ENCODE results near the gene AFTPH.

DNA sequence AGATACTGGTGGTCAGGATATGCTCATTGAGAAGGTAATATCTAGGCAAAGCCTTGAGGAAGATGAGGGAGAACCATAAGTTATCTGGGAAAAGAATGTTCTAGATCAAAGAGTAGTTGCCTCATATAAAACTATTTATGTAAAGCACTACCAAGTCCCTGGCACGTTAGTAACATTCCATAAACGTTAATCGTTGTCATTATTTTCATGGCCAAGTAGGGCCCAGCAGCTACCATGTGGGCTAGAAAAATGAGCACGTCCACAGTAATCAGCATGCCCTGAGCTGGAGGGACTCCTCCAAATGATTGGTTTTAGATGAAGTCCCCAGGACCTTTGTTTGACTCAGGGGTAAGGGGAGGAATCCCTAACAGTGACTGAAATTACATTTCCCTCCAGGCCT is 32.7 kb upstream of the AFTPH start:
- TF ChIP-seq, protein P1, sequence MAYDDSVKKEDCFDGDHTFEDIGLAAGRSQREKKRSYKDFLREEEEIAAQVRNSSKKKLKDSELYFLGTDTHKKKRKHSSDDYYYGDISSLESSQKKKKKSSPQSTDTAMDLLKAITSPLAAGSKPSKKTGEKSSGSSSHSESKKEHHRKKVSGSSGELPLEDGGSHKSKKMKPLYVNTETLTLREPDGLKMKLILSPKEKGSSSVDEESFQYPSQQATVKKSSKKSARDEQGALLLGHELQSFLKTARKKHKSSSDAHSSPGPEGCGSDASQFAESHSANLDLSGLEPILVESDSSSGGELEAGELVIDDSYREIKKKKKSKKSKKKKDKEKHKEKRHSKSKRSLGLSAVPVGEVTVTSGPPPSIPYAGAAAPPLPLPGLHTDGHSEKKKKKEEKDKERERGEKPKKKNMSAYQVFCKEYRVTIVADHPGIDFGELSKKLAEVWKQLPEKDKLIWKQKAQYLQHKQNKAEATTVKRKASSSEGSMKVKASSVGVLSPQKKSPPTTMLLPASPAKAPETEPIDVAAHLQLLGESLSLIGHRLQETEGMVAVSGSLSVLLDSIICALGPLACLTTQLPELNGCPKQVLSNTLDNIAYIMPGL (CRISPR knock-in tag; IDR thresholded peaks at IDR 0.05; ENCODE audit: borderline replicate concordance) = no peak
- TF ChIP-seq POLR2A (IDR thresholded peaks at IDR 0.05; ENCODE audit: low read length) (no peak), KDM5A (IDR thresholded peaks at IDR 0.05) (no peak), JUN (IDR thresholded peaks at IDR 0.05) (no peak), PHF8 (IDR thresholded peaks at IDR 0.05; ENCODE audit: borderline replicate concordance, low read depth) (no peak), CEBPB (IDR thresholded peaks at IDR 0.05) (no peak), FOSB (CRISPR knock-in tag; IDR thresholded peaks at IDR 0.05) (no peak)
- TF ChIP-seq, protein P2, sequence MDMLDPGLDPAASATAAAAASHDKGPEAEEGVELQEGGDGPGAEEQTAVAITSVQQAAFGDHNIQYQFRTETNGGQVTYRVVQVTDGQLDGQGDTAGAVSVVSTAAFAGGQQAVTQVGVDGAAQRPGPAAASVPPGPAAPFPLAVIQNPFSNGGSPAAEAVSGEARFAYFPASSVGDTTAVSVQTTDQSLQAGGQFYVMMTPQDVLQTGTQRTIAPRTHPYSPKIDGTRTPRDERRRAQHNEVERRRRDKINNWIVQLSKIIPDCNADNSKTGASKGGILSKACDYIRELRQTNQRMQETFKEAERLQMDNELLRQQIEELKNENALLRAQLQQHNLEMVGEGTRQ (IDR thresholded peaks at IDR 0.05) = no peak
- TF ChIP-seq, protein P3, sequence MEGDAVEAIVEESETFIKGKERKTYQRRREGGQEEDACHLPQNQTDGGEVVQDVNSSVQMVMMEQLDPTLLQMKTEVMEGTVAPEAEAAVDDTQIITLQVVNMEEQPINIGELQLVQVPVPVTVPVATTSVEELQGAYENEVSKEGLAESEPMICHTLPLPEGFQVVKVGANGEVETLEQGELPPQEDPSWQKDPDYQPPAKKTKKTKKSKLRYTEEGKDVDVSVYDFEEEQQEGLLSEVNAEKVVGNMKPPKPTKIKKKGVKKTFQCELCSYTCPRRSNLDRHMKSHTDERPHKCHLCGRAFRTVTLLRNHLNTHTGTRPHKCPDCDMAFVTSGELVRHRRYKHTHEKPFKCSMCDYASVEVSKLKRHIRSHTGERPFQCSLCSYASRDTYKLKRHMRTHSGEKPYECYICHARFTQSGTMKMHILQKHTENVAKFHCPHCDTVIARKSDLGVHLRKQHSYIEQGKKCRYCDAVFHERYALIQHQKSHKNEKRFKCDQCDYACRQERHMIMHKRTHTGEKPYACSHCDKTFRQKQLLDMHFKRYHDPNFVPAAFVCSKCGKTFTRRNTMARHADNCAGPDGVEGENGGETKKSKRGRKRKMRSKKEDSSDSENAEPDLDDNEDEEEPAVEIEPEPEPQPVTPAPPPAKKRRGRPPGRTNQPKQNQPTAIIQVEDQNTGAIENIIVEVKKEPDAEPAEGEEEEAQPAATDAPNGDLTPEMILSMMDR (IDR thresholded peaks at IDR 0.05) = no peak
- TF ChIP-seq, protein P4, sequence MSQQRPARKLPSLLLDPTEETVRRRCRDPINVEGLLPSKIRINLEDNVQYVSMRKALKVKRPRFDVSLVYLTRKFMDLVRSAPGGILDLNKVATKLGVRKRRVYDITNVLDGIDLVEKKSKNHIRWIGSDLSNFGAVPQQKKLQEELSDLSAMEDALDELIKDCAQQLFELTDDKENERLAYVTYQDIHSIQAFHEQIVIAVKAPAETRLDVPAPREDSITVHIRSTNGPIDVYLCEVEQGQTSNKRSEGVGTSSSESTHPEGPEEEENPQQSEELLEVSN (IDR thresholded peaks at IDR 0.05; ENCODE audit: borderline replicate concordance, low read depth) = no peak

Measured in A549 (cell line).